ENCODE data around the gene PSAP. TPM values are rescaled to one million over a fixed set of nuclear protein-coding genes. Genes with fewer than 3 reads are reported as not detected.
"Not testable (repeated sequence)": the region's sequence is repeated elsewhere in the genome, so short reads cannot be mapped to it uniquely, and the experiment has no call there.

The PSAP gene
- total RNA-seq, 2 donors from 2014 or later: 787 to 1,159 TPM

DNA sequence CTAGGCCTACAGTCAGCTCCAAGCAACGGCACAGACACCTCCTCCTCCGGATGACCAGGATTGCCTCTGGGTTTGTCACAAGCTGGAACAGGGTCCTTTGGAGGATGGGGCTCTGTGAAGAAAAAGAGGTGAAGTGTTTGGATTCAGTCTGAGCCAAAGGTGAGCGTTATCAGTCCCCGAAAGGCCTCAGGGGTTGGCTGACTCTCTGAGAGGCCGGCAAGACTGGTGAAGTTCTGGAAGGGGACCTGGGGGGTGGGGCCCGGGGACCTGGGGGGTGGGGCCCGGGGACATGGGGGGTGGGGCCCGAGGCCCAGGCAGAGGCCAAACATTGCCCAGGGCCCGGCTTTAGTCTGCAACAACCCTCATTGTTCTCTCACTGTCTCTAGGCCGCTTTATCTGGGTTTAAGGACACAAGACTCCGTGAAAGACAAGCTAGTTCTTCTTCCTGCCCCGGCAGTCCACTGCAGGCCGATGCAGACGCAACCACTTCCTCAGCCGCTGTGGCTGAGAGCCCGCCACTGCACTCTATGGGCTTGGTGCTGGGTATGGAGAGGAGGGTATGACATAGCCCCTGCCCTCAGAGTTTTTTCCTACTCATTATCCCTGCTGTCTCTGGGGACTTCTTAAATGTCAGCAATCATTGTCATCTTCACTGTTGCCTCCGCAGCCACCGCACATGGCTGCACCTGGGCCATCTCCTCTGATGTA lies 27.4 kb upstream of the PSAP start:
- intact Hi-C loops (cut with DNase I): no loop called here
- DNase-seq (ENCODE audit: low spot score): no peak

DNA sequence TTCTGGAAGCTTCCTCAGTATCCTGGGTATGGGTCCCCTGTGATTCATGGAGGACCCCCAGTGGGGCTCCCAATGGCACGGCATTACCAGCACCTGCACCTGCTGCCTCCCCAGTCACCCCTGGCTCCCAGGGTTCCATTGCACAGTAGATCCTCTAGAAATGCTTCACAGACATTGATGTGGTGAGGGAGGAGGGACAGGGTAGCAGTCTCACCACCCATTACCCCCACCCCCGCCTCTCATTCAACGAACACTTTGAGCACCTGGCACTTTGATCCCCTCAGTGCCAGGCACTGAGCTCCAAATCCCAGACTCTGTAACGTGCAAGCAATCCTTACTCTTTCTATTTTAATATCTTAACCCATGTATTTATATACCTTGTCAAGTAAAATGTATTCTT lies 26.8 kb upstream of the PSAP start:
- intact Hi-C loops (cut with DNase I): no loop called here
- DNase-seq (ENCODE audit: low spot score): no peak

DNA sequence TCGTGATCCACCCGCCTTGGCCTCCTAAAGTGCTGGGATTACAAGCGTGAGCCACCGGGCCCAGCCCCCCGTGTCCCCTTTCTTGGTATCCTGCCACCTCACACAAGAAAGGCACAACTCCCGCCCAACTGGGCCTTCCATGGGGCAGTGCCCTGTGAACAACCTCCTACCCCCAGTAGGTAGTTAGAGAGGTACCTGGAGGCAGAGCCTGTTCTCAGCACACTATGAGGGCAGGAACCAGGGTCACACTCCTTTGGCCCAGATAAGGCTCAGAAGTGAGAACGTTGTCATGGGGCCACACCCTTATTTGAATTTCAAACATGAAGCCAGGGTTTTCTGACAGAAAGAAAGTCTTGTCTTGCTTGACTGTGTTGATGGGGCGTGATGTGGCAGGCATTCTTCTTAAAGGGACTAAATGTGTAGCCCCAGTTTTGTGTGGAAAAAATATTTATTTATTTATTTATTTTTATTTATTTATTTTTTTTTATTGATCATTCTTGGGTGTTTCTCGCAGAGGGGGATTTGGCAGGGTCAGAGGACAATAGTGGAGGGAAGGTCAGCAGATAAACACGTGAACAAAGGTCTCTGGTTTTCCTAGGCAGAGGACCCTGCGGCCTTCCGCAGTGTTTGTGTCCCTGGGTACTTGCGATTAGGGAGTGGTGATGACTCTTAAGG lies 23.8 kb upstream of the PSAP start:
- DNase-seq (ENCODE audit: low spot score): peak; percentile 35
- intact Hi-C loops (cut with DNase I): not testable (repeated sequence)

DNA sequence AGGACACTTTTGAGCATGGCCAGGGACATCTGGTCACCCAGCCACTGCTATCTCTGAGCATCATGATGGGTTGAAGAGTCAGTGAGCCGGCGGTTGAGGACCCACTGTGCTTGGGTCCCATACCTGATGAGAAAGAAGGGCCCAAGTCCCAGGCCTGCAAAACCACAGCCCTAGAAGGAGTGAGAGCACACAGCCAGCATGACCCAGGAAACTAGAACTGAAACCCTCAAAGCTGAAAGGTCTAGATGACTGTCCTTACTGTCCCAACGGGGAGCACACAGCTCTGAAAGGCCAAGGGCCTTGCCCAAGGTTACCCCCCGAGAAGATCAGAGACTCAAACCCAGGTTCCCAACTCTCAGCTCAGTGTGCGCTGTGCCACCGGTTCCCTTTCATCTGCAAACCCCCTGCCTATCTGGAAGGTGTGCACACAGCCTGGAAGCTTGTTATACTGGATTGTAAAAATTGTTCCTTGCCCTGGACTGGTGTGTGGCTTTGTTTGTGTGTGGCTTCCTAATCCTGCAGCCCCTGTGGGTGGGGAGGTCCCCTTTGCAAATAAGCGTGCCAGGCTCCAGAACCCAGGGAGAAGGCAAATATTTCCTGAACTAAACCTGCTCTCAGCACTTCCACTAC lies 22.6 kb upstream of the PSAP start:
- intact Hi-C loops (cut with DNase I): no loop called here
- DNase-seq (ENCODE audit: low spot score): peak; percentile 72

DNA sequence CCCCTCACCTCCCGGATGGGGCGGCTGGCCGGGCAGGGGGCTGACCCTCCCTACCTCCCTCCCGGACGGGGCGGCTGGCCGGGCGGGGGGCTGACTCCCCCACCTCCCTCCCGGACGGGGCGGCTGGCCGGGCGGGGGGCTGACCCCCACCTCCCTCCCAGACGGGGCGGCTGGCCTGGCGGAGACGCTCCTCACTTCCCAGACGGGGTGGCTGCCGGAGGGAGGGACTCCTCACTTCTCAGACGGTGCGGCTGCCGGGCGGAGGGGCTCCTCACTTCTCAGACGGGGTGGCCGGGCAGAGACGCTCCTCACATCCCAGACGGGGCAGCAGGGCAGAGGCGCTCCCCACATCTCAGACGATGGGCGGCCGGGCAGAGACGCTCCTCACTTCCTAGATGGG lies 18.6 kb upstream of the PSAP start:
- intact Hi-C loops (cut with DNase I): not testable (repeated sequence)
- DNase-seq (ENCODE audit: low spot score): peak; percentile 42

DNA sequence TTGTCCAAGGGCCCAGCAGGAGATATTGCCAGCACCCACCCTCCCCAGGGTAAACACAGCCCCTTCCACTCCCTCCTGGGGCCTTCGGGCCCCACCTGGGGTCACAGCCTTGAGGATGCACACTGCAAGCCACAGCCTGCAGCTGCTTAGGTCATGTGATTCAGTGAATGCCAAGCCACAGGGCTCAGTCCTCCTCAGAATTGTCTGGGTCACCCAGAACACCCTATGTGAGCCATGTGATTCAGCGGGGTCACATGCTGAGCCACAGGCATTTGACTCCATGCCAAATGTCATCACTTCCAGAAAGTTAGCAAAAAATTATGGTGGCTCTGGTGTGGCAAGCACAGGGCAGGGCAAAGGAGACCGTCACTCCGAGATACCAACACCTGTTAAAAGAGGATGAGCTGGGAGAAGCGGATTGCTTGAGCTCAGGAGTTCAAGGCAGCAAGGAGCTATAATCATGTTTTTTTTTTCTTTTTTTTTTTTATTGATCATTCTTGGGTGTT lies 17.2 kb upstream of the PSAP start:
- intact Hi-C loops (cut with DNase I): no loop called here
- DNase-seq (ENCODE audit: low spot score): peak; percentile 84

DNA sequence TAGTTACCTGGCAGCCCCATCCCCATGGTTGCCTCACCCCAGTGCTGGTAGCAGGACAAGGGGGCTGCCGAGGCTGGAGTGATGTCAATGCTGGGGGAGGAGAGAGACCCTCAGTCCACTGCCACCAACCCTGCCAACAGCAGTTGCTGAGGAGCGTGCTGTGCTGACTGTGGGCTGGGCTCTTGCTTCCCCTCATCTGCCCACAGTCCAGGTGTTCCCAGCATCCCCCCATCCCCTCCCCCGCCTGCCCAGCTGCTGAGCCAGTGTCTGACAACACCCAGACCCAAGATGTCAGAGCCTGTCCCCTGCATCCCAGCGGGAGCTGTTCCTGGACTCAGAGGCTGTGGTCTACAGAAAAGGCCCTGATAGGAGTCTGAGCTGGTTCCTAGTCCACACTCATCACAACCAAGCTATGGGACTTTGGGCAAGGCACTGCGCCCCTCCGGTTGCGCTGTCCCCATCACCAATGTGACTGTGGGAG lies 14.6 kb upstream of the PSAP start:
- intact Hi-C loops (cut with DNase I): no loop called here
- peak; percentile 62 for DNase-seq (ENCODE audit: low spot score)

DNA sequence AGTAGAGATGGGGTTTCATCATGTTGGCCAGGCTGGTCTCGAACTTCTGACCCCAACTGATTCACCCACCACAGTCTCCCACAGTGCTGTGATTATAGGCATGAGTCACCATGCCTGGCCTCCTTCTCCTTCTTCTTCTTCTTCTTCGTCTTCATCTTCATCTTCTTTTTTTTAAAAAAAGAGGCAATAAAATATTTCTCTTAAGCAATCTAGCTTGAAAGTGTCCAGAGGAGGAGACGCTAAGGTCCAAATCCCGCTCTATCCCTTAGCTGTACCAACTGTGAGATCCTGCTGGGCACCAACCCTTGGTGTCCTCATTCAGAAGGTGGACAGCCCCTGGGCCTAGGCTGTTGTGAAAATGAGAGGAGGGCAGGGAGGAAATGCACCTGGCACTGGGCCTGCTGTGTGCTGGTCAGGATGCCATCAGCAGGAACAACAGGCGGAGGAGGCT lies 13.9 kb upstream of the PSAP start:
- intact Hi-C loops (cut with DNase I): no loop called here
- peak; percentile 62 for DNase-seq (ENCODE audit: low spot score)

DNA sequence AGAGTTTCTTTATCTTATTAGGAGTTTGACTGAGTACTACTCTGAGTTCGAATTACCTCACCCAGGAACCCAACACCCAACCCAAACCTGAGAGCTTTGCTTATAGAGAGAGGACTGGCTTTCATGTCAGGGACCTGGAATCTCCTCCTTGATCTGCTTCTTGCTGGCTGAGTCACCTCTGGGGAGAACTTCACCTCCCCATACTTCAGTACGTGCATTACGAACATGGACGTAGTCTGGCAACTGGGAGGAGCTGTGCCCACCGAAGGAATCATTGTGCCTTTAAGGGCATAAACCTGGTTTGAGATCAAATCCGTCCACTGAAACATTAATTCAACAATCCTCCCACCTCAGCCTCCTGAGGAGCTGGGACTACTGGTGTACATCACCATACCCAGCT lies 12.2 kb upstream of the PSAP start:
- intact Hi-C loops (cut with DNase I): no loop called here

DNA sequence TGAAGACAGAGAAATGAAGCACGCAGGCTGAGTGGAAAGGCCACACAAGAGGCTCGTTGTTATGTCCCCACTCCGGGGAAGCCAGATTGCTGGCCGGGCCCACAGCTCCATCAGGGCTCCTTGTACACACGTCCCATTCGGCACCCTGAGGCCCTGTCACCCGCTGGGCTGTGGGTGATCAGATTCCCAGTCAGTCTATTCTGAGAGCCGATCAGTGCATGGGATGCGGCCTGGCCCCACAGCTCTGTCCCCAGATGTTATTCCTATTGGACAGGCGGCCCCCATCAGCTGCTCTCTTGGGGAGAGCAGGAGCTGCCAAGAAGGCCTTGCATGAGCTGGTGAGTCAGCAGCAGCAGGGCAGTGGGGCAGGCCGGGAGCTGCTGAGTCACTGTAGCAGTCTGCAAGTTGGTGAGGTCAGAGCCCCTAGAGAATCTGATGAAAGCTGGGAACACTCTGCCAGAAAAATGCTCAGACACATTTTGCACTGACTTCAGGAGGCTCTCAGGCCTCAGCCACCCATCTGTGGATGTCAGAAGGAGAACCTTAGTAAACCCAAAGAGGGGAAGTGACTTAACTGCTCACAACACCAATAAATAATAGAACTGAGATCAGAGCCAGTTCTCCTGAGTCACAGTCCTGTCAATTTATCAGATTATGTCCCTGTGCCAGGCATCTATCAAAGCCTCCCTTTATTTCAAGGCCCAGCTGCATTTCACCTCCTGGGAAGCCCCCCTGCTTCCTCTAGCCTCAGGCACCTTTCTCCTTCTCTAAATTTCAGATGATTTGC lies 9.4 kb upstream of the PSAP start:
- intact Hi-C loops (cut with DNase I): no loop called here
- DNase-seq (ENCODE audit: low spot score): peak; percentile 97

More for the DNA sequence above, 12.2 kb upstream of the PSAP start:
- DNase-seq (ENCODE audit: low spot score): no peak

DNA sequence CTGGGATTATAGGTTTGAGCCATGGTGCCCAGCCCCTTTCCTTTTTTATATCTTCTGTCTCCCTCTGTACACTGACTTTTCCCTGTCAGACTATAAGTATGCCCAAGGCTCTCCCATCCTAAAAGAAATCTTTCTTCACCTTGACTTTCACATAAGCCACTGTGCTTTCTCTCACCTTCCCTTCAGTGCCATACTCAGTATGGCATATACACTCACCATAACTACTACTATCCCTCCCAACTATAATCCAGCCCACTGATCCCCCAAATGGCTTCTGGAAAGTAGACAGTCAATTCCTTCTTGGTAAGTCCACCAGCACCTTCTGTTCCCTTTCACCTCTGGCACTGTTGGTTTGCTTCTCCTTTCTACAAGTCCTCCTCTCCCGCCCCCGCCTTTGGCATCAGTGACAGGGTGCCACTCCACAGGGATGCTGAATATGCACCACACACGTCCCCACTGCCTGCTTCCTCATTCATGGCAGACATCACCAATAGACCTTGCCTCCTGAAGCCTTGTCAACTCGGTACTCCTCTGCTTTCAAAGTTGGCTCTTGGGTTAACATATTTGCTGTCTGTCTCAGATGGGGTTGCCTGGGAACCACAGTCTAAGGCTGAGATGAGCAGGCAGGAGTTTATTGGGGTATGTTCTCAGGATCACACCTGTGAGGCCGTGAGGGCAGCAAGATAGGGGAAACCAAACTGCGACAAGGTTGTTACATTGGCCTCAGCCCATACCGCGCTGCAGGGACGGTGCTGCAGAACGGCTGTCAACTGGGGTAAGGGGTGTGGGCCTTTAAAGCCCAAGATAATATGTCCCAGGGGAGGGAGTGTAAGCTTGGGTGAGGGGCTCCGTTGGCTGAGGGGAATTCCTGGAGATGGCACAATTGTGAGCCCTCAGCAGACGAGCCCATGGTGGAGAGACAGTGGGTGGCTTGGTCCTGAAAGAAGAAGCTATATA lies 7.2 kb upstream of the PSAP start:
- peak; percentile 89 for DNase-seq (ENCODE audit: low spot score)
- intact Hi-C loops (cut with DNase I): no loop called here

DNA sequence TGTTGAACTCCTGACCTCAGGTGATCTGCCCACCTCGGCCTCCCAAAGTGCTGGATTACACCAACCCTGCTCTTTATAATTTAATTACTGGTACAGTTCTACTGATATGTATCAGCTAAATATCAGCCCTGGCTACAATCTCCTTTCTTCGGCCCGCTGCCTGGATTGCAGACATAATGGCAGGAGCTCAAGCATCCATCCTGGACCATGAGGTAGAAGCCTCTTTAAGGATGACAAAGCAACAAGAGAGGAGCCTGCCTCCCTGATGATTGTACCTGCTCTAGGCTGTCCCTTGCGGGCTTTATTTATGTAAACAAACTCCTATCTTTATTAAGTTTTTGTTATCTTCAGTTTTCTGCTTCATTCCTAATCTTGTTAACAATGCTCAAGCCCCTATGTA lies 5.6 kb upstream of the PSAP start:
- DNase-seq (ENCODE audit: low spot score): peak; percentile 14
- intact Hi-C loops (cut with DNase I): no loop called here

DNA sequence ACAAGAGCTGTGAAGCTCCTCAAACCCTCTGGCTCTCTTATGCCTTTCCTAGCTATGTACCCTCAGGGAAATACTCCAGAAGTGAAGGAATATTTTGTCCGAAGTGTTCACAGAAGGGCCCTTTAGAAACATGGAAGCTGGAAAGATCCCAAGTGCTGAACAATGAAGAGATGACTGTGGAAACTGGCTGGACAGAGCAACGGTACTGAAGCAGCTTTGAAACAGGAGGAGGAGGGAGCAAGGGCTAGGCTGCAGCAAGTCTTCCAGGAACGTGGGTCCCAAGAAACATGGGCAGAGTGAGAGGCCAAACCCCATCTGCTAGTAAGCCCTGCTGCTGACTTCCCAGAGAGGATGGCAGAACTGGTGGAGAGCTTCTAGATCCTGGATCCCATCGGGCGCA lies 3.0 kb upstream of the PSAP start:
- intact Hi-C loops (cut with DNase I): no loop called here
- DNase-seq (ENCODE audit: low spot score): peak; percentile 52

DNA sequence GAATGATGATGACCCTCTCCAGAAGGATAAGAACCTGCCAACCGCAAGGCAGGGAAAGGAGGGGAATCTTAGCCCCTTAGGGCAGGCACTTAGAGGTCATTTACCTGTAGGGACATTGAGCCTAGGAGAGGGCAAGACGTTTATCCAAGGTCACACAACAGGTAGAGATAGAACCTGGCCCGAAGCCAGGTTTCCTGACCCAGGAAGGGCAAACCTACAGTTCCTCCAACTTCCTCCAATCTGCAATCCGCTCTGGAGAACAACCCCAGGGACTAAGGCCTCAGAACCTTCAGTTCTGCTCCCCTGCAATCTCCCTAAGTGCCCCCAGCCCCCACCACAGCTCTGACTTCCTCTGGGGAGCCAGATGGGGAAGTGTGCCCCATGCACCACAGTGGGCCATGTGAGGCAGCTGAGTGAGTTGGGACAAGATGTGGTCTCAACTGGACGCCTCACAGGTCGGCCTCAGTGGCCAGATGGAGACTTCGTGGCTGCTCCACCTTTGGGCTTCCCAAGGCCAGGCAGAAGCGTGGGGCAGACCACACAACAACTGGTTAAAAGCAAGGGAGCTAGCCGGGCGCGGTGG lies 1.4 kb upstream of the PSAP start:
- DNase-seq (ENCODE audit: low spot score): peak; percentile 82
- intact Hi-C loops (cut with DNase I): no loop called here

DNA sequence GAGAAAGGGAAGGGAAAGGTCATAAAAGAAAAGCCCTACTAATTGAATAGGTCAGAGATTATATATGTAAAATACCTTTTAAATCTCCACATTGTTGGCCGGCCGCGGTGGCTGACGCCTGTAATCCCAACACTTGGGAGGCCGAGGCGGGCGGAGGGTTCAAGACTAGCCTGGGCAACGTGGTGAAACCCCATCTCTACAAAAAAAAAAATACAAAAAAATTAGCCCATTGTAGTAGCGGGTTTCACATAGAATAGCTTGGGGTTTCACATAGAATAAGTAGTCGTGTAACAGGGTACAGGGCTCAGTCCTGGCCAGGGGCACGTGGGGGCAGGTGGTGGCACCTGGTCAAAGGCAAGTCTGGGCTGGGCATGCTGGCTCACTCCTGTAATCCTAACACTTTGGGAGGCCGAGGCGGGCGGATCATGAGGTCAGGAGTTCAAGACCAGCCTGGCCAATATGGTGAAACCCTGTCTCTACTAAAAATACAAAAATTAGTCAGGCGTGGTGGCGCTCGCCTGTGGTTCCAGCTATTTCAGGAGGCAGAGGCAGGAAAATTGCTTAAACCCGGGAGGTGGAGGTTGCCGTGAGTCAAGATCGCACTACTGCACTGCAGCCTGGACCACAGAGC lies 529 bp upstream of the PSAP start:
- intact Hi-C loops (cut with DNase I): not testable (repeated sequence)

DNA sequence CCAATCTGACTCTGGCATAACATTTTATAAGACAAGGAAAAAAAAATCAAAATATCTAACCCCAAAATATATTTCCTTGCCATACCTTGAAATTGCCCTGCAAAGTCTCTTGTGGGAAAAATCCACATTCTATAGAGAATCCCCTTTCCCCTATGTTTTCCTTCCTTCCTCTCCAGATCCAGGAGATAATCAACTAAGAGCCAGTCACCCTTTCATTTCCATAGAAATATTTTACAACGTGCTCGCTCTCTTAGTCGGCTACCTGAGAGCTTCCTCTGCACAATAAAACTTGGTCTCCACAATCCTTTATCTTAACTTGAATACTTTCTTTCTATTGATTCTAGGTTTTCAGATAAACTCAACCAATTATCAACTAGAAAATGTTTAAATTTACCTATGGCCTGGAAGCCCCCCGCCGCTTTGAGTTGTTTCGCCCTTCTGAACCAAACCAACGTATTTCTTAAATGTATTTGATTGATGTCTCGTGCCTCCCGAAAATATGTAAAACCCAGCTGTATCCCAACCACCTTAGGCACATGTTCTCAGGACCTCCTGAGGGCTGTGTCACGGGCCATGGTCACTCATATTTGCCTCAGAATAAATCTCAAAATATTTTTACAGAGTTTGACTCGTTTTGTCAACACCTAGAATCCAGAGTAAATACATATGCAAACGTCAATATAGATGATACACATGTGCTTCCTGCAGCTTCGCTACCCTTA lies 869 bp downstream of the PSAP start:
- no peak for DNase-seq (ENCODE audit: low spot score)
- intact Hi-C loops (cut with DNase I): no loop called here

More for the DNA sequence above, 529 bp upstream of the PSAP start:
- DNase-seq (ENCODE audit: low spot score): not testable (repeated sequence)

DNA sequence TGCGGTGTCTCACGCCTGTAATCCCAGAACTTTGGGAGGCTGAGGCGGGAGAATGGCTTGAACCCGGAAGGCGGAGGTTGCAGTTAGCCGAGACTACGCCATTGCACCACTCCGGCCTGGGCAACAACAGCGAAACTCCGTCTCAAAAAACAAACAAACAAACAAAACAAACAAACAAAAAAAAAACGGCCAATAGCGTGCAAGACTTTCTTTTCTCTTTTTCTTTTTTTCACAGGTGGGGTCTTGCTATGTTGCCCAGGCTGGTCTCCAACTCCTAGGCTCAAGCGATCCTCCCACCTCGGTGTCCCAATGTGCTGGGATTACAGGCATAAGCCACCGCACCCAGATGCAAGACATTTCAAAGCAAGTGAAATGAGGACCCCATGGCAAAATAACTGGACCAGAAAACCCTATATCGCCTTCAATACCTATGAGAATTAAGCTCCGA lies 1.6 kb downstream of the PSAP start:
- DNase-seq (ENCODE audit: low spot score): peak; percentile 50
- intact Hi-C loops (cut with DNase I): no loop called here

Measured in posterior vena cava (tissue), 2 donors.